Naive thymus-derived CD8-positive, alpha-beta T cell (primary cell): ENCODE results near the gene ZACN. TPM values are rescaled to one million over a fixed set of nuclear protein-coding genes. Genes with fewer than 3 reads are reported as not detected.

ENCODE experiments used
- ATAC-seq, 2 donors: fragments of 150-1000 bp; cut with Tn5 transposase in 1 of 2; sonication (Bioruptor Pico), chemical (Tn5 transposase) in 1 of 2; 1 replicate in 1 of 2; 2 replicates in 1 of 2; pipeline ENCODE4 v1.10.0; 2021; ENCODE audit warnings: mild to moderate bottlenecking in 2 of 2, moderate library complexity in 2 of 2
- POLR2A ChIA-PET: fragments of 350-600 bp; sonication (Branson Sonifier 250); formaldehyde crosslinking; loops from one replicate; lab custom pipeline; 2021; ENCODE audit warnings: antibody characterized with exemption; lab: Charles Lee
- DNase-seq, 10 donors: peaks; one replicate each; pipeline versions ENCODE4 v3.0.0 to v3.0.0-alpha.2; 2020 to 2022
- H3K27ac Mint-ChIP-seq, 10 donors: one replicate each; pipeline ENCODE4 v1.8.0; 2020 to 2022; ENCODE audit warnings: mild to moderate bottlenecking in 10 of 10, mixed read lengths in 10 of 10, moderate library complexity in 4 of 10, inconsistent platforms in 1 of 10
- H3K27me3 Mint-ChIP-seq, 5 donors: one replicate each; pipeline ENCODE4 v1.8.0; 2021 to 2022; ENCODE audit warnings: mixed read lengths in 5 of 5
- H3K36me3 Mint-ChIP-seq, 3 donors: one replicate each; pipeline ENCODE4 v1.8.0; 2020 to 2022; ENCODE audit warnings: mixed read lengths in 3 of 3, mild to moderate bottlenecking in 2 of 3, inconsistent platforms in 1 of 3
- H3K4me1 Mint-ChIP-seq, 4 donors: one replicate each; pipeline ENCODE4 v1.8.0; 2021 to 2022; ENCODE audit warnings: mixed read lengths in 4 of 4
- H3K4me3 Mint-ChIP-seq, 10 donors: one replicate each; pipeline ENCODE4 v1.8.0; 2020 to 2022; ENCODE audit warnings: mild to moderate bottlenecking in 10 of 10, mixed read lengths in 10 of 10, moderate library complexity in 6 of 10, inconsistent platforms in 1 of 10
- H3K9me3 Mint-ChIP-seq, 9 donors: one replicate each; pipeline ENCODE4 v1.8.0; 2020 to 2022; ENCODE audit warnings: mixed read lengths in 9 of 9, mild to moderate bottlenecking in 3 of 9, inconsistent platforms in 1 of 9, moderate library complexity in 1 of 9
- microRNA-seq: library from miRNA; unstranded; fragments of <30 nt; microRNA quantifications from one replicate; pipeline ENCODE4 v1.2.0, GENCODE V29; 2022; ENCODE audit warnings: borderline microRNAs expressed
- polyA plus RNA-seq, 3 donors: library from polyadenylated mRNA; unstranded; fragments of 300-500 nt; fragmentation: Illumina TruSeq; gene quantifications; one replicate each; pipeline ENCODE4 v1.2.3, GENCODE V29; 2021
- total RNA-seq, 8 experiments: library from RNA in 2 of 8; stranded (reverse) in 2 of 8; gene quantifications; one replicate each; pipeline ENCODE4 v1.2.3 and lab custom pipeline; 2021 to 2026

ZACN gene
- total and polyA plus RNA-seq, 5 experiments from 2014 or later, result 0.21 to 4.6 (median 1.9) TPM; not detected in 2

GRCh38 chr17:76130473-76130872, 51.5 kb downstream of the ZACN start:
- DNase-seq, result no peak
- ATAC-seq, result no peak
- no peaks in the 10 kb centered on the region for H3K9me3 Mint-ChIP-seq
- H3K27me3 Mint-ChIP-seq, result no peaks in the 10 kb centered on the region
- POLR2A ChIA-PET, result interaction anchor here (1.0 to 14.8 kb wide), 3 partner anchors 13 to 141 kb away, joined by 3 to 152 read pairs (median 56); partner anchors contain the start of gene FOXJ1
- no peak overlapping the region for H3K4me3 Mint-ChIP-seq
- H3K36me3 Mint-ChIP-seq, result no peaks in the 10 kb centered on the region
- H3K4me1 Mint-ChIP-seq, result peaks cover 29 to 54% (median 37%) of the 10 kb centered on the region in 4 donors
- H3K27ac Mint-ChIP-seq, result peak overlapping the region in 3 of 10 donors; percentile 38 to 84 (median 53)

GRCh38 chr17:76131051-76131691, 52.2 kb downstream of the ZACN start:
- no peaks in the 10 kb centered on the region for H3K27me3 Mint-ChIP-seq
- POLR2A ChIA-PET, result interaction anchor here (2.6 to 14.8 kb wide), 3 partner anchors 9 to 140 kb away, joined by 8 to 152 read pairs (median 56); partner anchors contain the start of gene FOXJ1
- peak overlapping the region in 7 of 10 donors; percentile 2 to 91 (median 60) for H3K27ac Mint-ChIP-seq
- no peak for ATAC-seq
- peak overlapping the region in 1 of 10 donors; percentile 25 for H3K4me3 Mint-ChIP-seq
- DNase-seq, result no peak
- H3K9me3 Mint-ChIP-seq, result no peaks in the 10 kb centered on the region
- H3K4me1 Mint-ChIP-seq, result peaks cover 27 to 56% (median 37%) of the 10 kb centered on the region in 4 donors
- no peaks in the 10 kb centered on the region for H3K36me3 Mint-ChIP-seq

GRCh38 chr17:76131692-76132573, 53.0 kb downstream of the ZACN start:
- no peaks in the 10 kb centered on the region for H3K9me3 Mint-ChIP-seq
- H3K4me3 Mint-ChIP-seq, result no peak overlapping the region
- no peaks in the 10 kb centered on the region for H3K36me3 Mint-ChIP-seq
- POLR2A ChIA-PET, result interaction anchor here (2.6 to 14.8 kb wide), 3 partner anchors 10 to 139 kb away, joined by 8 to 152 read pairs (median 56); partner anchors contain the start of gene FOXJ1
- no peak for DNase-seq
- no peak for ATAC-seq
- H3K27ac Mint-ChIP-seq, result peak overlapping the region in 7 of 10 donors; percentile 2 to 91 (median 60)
- H3K27me3 Mint-ChIP-seq, result no peaks in the 10 kb centered on the region
- peaks cover 24 to 56% (median 35%) of the 10 kb centered on the region in 4 donors for H3K4me1 Mint-ChIP-seq

Small RNA genes within 50 kb of the gene (microRNA-seq; reads per million reads assigned to microRNA genes)
- not detected for gene MIR6868

Other genes starting within 250 kb of the ZACN start
- gene UNC13D, start 234.8 kb upstream of the ZACN start, total RNA-seq, result 100 to 1,000 TPM; 147 to 153 TPM
- 10 to 100 TPM; 50.3 to 78.0 (median 54.0) TPM for gene UNC13D, start 234.8 kb upstream of the ZACN start, polyA plus RNA-seq
- 100 to 1,000 TPM; 152 to 156 TPM for gene WBP2, start 223.8 kb upstream of the ZACN start, total RNA-seq
- 10 to 100 TPM; 58.1 to 95.1 (median 70.6) TPM for gene WBP2, start 223.8 kb upstream of the ZACN start, polyA plus RNA-seq
- 1 to 10 TPM; 9.7 to 9.9 TPM for gene TRIM47, start 200.6 kb upstream of the ZACN start, total RNA-seq
- 1 to 10 TPM; 1.9 to 8.5 (median 4.2) TPM for gene TRIM47, start 200.6 kb upstream of the ZACN start, polyA plus RNA-seq
- 10 to 100 TPM; 34.5 to 40.9 TPM for gene TRIM65, start 182.2 kb upstream of the ZACN start, total RNA-seq
- 10 to 100 TPM; 13.4 to 31.8 (median 18.9) TPM for gene TRIM65, start 182.2 kb upstream of the ZACN start, polyA plus RNA-seq
- gene MRPL38, start 174.3 kb upstream of the ZACN start, total RNA-seq, result 100 to 1,000 TPM; 167 to 178 TPM
- 10 to 100 TPM; 56.4 to 78.7 (median 64.7) TPM for gene MRPL38, start 174.3 kb upstream of the ZACN start, polyA plus RNA-seq
- gene FBF1, start 138.1 kb upstream of the ZACN start, total RNA-seq, result 10 to 100 TPM; 47.7 to 54.6 TPM
- gene FBF1, start 138.1 kb upstream of the ZACN start, polyA plus RNA-seq, result 1 to 10 TPM; 2.4 to 8.0 (median 7.5) TPM
- gene ACOX1, start 100.0 kb upstream of the ZACN start, total RNA-seq, result 10 to 100 TPM; 37.9 to 39.3 TPM
- gene ACOX1, start 100.0 kb upstream of the ZACN start, polyA plus RNA-seq, result 10 to 100 TPM; 11.4 to 18.4 (median 15.1) TPM
- 10 to 100 TPM; 14.2 to 16.6 TPM for gene TEN1, start 99.9 kb upstream of the ZACN start, total RNA-seq
- 10 to 100 TPM; 17.1 to 18.9 (median 18.4) TPM for gene TEN1, start 99.9 kb upstream of the ZACN start, polyA plus RNA-seq
- 10 to 100 TPM; 11.9 to 12.5 TPM for gene CDK3, start 78.3 kb upstream of the ZACN start, total RNA-seq
- under 1 TPM; 0.16 to 0.64 (median 0.63) TPM for gene CDK3, start 78.3 kb upstream of the ZACN start, polyA plus RNA-seq
- 1 to 10 TPM; 7.1 to 8.2 TPM for gene EVPL, start 51.9 kb upstream of the ZACN start, total RNA-seq
- 1 to 10 TPM in 1 of 3 donors, under 1 TPM in 1, not detected in 1; 0.74 to 1.6 TPM for gene EVPL, start 51.9 kb upstream of the ZACN start, polyA plus RNA-seq
- gene SRP68, start 6.7 kb upstream of the ZACN start, total RNA-seq, result 10 to 100 TPM; 79.7 to 80.5 TPM
- 10 to 100 TPM; 53.3 to 79.1 (median 64.5) TPM for gene SRP68, start 6.7 kb upstream of the ZACN start, polyA plus RNA-seq
- not detected for gene GALR2, start 4.4 kb upstream of the ZACN start, total RNA-seq
- gene GALR2, start 4.4 kb upstream of the ZACN start, polyA plus RNA-seq, result under 1 TPM in 1 of 3 donors, not detected in 2; 0.70 TPM
- 100 to 1,000 TPM; 199 to 210 TPM for gene EXOC7, start 24.6 kb downstream of the ZACN start, total RNA-seq
- gene EXOC7, start 24.6 kb downstream of the ZACN start, polyA plus RNA-seq, result 10 to 100 TPM; 46.0 to 62.6 (median 49.0) TPM
- 1 to 10 TPM; 3.4 to 3.7 TPM for gene FOXJ1, start 62.1 kb downstream of the ZACN start, total RNA-seq
- gene FOXJ1, start 62.1 kb downstream of the ZACN start, polyA plus RNA-seq, result 1 to 10 TPM in 2 of 3 donors, under 1 TPM in 1; 0.28 to 2.8 (median 1.8) TPM
- gene RNF157, start 161.3 kb downstream of the ZACN start, total RNA-seq, result 10 to 100 TPM; 46.1 to 46.4 TPM
- gene RNF157, start 161.3 kb downstream of the ZACN start, polyA plus RNA-seq, result 10 to 100 TPM in 2 of 3 donors, 1 to 10 TPM in 1; 4.9 to 29.4 (median 10.5) TPM
- 100 to 1,000 TPM; 111 to 122 TPM for gene UBALD2, start 186.2 kb downstream of the ZACN start, total RNA-seq
- 1 to 10 TPM; 6.6 to 9.7 (median 8.2) TPM for gene UBALD2, start 186.2 kb downstream of the ZACN start, polyA plus RNA-seq
- gene QRICH2, start 229.1 kb downstream of the ZACN start, total RNA-seq, result 1 to 10 TPM; 6.5 to 8.3 TPM
- under 1 TPM; 0.13 to 0.59 (median 0.23) TPM for gene QRICH2, start 229.1 kb downstream of the ZACN start, polyA plus RNA-seq